Measurements from ENCODE around the gene NODAL. TPM values are rescaled to one million over a fixed set of nuclear protein-coding genes. Genes with fewer than 3 reads are reported as not detected.

The NODAL gene
- total and polyA plus RNA-seq, 2 experiments from 2014 or later: 11.2 to 28.4 TPM

DNA sequence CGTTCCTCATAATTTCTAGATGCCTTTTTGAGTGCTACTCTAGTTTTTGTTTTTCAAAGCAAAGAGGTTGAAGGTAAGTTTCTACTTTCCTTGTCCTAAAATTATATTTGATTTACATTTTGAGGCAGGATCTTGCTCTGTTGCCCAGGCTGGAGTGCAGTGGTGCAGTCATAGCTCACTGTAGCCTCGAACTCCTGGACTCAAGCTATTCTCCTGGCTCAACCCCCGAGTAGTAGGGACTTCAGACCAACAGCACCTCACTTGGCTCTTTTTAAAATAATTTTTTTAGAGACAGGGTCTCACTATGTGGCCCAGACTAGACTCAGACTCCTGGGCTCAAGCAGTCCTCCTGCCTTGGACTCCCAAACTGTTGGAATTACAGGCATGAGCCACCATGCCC is 22.8 kb downstream of the NODAL start (continued):
- TF ChIP-seq, protein P1, sequence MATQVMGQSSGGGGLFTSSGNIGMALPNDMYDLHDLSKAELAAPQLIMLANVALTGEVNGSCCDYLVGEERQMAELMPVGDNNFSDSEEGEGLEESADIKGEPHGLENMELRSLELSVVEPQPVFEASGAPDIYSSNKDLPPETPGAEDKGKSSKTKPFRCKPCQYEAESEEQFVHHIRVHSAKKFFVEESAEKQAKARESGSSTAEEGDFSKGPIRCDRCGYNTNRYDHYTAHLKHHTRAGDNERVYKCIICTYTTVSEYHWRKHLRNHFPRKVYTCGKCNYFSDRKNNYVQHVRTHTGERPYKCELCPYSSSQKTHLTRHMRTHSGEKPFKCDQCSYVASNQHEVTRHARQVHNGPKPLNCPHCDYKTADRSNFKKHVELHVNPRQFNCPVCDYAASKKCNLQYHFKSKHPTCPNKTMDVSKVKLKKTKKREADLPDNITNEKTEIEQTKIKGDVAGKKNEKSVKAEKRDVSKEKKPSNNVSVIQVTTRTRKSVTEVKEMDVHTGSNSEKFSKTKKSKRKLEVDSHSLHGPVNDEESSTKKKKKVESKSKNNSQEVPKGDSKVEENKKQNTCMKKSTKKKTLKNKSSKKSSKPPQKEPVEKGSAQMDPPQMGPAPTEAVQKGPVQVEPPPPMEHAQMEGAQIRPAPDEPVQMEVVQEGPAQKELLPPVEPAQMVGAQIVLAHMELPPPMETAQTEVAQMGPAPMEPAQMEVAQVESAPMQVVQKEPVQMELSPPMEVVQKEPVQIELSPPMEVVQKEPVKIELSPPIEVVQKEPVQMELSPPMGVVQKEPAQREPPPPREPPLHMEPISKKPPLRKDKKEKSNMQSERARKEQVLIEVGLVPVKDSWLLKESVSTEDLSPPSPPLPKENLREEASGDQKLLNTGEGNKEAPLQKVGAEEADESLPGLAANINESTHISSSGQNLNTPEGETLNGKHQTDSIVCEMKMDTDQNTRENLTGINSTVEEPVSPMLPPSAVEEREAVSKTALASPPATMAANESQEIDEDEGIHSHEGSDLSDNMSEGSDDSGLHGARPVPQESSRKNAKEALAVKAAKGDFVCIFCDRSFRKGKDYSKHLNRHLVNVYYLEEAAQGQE (IDR thresholded peaks at IDR 0.05; ENCODE audit: unreplicated experiment): no peak

DNA sequence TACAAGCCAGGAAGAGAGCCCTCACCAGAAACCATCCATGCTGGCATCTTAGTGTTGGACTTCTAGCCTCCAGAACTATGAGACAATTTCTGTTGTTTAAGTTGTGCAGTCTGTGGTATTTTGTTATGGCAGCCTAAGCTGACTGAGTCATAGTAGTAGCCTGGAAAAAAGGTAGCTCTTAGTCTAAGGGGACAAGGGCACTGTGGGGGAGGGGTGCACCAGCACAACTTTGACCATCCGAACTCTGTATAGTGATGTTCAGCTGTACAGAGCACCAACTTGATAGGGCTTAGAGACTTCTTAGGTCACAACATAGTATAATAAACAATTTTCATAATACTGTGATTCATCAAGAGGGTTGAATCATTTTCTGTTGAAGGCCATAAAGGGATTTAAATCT is 23.3 kb downstream of the NODAL start:
- Mint-ChIP-seq H3K27me3 (ENCODE audit: insufficient read depth, low read depth, poor library complexity) (no peaks in the 10 kb centered on the region), H3K36me3 (ENCODE audit: low read depth) (peaks cover 37% of the 10 kb centered on the region), H3K27ac (no peak overlapping the region), H3K9me3 (no peaks in the 10 kb centered on the region), H3K4me3 (no peak overlapping the region), H3K4me1 (peaks cover 11% of the 10 kb centered on the region)
- Histone ChIP-seq H3K27ac (ENCODE audit: low read depth) (peak overlapping the region; percentile 74), H3F3A (replicated peaks; ENCODE audit: low read depth) (peaks cover 8% of the 10 kb centered on the region; the same call in 1 of the 2 replicates), H3K36me3 (ENCODE audit: insufficient read depth) (peaks cover 27% of the 10 kb centered on the region; the same call in 1 of the 2 replicates), H3K4me1 (ENCODE audit: insufficient read depth) (peaks cover 6% of the 10 kb centered on the region; the same call in 1 of the 2 replicates), H3K79me2 (replicated peaks; ENCODE audit: insufficient read depth) (peaks cover 56% of the 10 kb centered on the region), H3K9me2 (ENCODE audit: insufficient read depth) (no peaks in the 10 kb centered on the region), H3K27me3 (ENCODE audit: insufficient read depth) (no peaks in the 10 kb centered on the region), H2AFZ (no peak overlapping the region), H4K20me1 (replicated peaks; ENCODE audit: insufficient read depth) (peaks cover 55% of the 10 kb centered on the region), H3K4me2 (no peak overlapping the region), H3K4me3 (no peak overlapping the region)
- ATAC-seq (no peak), DNase-seq (ENCODE audit: low spot score) (no peak)
- TF ChIP-seq NANOG (IDR thresholded peaks at IDR 0.05; ENCODE audit: borderline replicate concordance) (no peak), ZNF114 (CRISPR knock-in tag; IDR thresholded peaks at IDR 0.05) (no peak), EZH2 (IDR thresholded peaks at IDR 0.05; ENCODE audit: low read depth, unreplicated experiment) (no peak), EZH2phosphoT487 (IDR thresholded peaks at IDR 0.05; ENCODE audit: unreplicated experiment) (no peak), STAT1 (IDR thresholded peaks at IDR 0.05; ENCODE audit: unreplicated experiment) (no peak), POLR2AphosphoS5 (IDR thresholded peaks at IDR 0.05; ENCODE audit: low read depth) (no peak)
- TF ChIP-seq, protein P2, sequence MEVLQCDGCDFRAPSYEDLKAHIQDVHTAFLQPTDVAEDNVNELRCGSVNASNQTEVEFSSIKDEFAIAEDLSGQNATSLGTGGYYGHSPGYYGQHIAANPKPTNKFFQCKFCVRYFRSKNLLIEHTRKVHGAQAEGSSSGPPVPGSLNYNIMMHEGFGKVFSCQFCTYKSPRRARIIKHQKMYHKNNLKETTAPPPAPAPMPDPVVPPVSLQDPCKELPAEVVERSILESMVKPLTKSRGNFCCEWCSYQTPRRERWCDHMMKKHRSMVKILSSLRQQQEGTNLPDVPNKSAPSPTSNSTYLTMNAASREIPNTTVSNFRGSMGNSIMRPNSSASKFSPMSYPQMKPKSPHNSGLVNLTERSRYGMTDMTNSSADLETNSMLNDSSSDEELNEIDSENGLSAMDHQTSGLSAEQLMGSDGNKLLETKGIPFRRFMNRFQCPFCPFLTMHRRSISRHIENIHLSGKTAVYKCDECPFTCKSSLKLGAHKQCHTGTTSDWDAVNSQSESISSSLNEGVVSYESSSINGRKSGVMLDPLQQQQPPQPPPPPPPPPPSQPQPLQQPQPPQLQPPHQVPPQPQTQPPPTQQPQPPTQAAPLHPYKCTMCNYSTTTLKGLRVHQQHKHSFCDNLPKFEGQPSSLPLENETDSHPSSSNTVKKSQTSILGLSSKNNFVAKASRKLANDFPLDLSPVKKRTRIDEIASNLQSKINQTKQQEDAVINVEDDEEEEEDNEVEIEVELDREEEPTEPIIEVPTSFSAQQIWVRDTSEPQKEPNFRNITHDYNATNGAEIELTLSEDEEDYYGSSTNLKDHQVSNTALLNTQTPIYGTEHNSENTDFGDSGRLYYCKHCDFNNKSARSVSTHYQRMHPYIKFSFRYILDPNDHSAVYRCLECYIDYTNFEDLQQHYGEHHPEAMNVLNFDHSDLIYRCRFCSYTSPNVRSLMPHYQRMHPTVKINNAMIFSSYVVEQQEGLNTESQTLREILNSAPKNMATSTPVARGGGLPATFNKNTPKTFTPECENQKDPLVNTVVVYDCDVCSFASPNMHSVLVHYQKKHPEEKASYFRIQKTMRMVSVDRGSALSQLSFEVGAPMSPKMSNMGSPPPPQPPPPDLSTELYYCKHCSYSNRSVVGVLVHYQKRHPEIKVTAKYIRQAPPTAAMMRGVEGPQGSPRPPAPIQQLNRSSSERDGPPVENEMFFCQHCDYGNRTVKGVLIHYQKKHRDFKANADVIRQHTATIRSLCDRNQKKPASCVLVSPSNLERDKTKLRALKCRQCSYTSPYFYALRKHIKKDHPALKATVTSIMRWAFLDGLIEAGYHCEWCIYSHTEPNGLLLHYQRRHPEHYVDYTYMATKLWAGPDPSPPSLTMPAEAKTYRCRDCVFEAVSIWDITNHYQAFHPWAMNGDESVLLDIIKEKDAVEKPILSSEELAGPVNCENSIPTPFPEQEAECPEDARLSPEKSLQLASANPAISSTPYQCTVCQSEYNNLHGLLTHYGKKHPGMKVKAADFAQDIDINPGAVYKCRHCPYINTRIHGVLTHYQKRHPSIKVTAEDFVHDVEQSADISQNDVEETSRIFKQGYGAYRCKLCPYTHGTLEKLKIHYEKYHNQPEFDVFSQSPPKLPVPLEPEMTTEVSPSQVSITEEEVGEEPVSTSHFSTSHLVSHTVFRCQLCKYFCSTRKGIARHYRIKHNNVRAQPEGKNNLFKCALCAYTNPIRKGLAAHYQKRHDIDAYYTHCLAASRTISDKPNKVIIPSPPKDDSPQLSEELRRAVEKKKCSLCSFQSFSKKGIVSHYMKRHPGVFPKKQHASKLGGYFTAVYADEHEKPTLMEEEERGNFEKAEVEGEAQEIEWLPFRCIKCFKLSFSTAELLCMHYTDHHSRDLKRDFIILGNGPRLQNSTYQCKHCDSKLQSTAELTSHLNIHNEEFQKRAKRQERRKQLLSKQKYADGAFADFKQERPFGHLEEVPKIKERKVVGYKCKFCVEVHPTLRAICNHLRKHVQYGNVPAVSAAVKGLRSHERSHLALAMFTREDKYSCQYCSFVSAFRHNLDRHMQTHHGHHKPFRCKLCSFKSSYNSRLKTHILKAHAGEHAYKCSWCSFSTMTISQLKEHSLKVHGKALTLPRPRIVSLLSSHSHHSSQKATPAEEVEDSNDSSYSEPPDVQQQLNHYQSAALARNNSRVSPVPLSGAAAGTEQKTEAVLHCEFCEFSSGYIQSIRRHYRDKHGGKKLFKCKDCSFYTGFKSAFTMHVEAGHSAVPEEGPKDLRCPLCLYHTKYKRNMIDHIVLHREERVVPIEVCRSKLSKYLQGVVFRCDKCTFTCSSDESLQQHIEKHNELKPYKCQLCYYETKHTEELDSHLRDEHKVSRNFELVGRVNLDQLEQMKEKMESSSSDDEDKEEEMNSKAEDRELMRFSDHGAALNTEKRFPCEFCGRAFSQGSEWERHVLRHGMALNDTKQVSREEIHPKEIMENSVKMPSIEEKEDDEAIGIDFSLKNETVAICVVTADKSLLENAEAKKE (CRISPR knock-in tag; IDR thresholded peaks at IDR 0.05): no peak
- TF ChIP-seq, protein P1 (IDR thresholded peaks at IDR 0.05; ENCODE audit: unreplicated experiment): no peak
- TF ChIP-seq, protein P3, sequence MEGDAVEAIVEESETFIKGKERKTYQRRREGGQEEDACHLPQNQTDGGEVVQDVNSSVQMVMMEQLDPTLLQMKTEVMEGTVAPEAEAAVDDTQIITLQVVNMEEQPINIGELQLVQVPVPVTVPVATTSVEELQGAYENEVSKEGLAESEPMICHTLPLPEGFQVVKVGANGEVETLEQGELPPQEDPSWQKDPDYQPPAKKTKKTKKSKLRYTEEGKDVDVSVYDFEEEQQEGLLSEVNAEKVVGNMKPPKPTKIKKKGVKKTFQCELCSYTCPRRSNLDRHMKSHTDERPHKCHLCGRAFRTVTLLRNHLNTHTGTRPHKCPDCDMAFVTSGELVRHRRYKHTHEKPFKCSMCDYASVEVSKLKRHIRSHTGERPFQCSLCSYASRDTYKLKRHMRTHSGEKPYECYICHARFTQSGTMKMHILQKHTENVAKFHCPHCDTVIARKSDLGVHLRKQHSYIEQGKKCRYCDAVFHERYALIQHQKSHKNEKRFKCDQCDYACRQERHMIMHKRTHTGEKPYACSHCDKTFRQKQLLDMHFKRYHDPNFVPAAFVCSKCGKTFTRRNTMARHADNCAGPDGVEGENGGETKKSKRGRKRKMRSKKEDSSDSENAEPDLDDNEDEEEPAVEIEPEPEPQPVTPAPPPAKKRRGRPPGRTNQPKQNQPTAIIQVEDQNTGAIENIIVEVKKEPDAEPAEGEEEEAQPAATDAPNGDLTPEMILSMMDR (conservative IDR thresholded peaks at IDR 0.05; ENCODE audit: low read depth in 2 of 2): no peak

Measured in GM23338 (cell line).